Lower leg skin (tissue), 3 donors: ENCODE measurements around the gene RPL36.

Experiments
- CTCF ChIP-seq, 3 donors: fragments of 450-650 bp; IDR thresholded peaks; one replicate each; pipeline ENCODE4 v1.5.1; 2016; ENCODE audit warnings: antibody characterized with exemption in 3 of 3, mild to moderate bottlenecking in 3 of 3, moderate library complexity in 2 of 3
- POLR2A ChIP-seq, 2 donors: fragments of 450-650 bp; IDR thresholded peaks; one replicate each; pipeline ENCODE4 v1.6.1; 2016 to 2017; ENCODE audit warnings: antibody characterized with exemption in 2 of 2, mild to moderate bottlenecking in 1 of 2, moderate library complexity in 1 of 2

DNA sequence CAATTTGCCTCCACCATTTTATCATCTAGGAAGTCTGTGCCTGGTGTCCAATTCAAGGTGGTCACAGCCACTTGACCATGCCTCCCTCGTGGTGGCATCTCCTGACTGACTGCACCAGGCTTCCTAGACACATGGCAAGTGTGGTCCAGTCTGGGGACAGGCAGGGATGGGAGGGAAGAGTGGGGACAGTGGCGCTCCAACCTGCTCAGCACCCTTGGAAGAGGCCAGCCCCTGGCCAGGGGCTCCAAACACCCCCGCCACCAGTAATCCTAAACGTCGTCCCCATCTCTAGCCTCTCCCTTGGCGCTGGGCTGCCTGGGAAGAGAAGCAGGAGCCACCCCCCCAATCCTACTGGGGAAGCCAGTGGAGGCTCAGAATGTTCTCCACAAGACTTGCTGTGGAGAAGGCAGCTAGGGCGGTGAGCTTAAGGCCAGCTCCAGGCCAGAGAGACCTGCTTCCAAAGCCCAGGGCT is 2.7 kb downstream of the RPL36 start:
- no peak for TF ChIP-seq CTCF (IDR thresholded peaks at IDR 0.05)
- TF ChIP-seq POLR2A (IDR thresholded peaks at IDR 0.05), result no peak
